ENCODE measurements around the gene LY6G6D. TPM values are rescaled to one million over a fixed set of nuclear protein-coding genes. Genes with fewer than 3 reads are reported as not detected.

Gene LY6G6D
- total RNA-seq (2021) = not detected in 2 replicates
- long read RNA-seq = 0 reads

GRCh38 chr6:31715022-31715958 is at the start of gene LY6G6D:
LY6G6D (plus strand) TSS chr6:31715348; CDS start chr6:31715356, 8 bp downstream.
- peak within 1 kb of the TSS; percentile 81 to 95 (median 81) for H3K27ac Mint-ChIP-seq
- DNase-seq = peak; percentile 44
- no peak within 1 kb of the TSS for H2BK120ac ChIP-seq (ENCODE audit: low read depth, low read length, poor library complexity, severe bottlenecking)
- H2BK20ac ChIP-seq (ENCODE audit: low read depth, low read length, poor library complexity, severe bottlenecking) = no peak within 1 kb of the TSS
- H3K23ac ChIP-seq (ENCODE audit: insufficient read length, low read depth, low read length) = no peak within 1 kb of the TSS
- TF ChIP-seq CTCF (conservative IDR thresholded peaks at IDR 0.05) = no peak
- H3K4me1 ChIP-seq (ENCODE audit: insufficient read depth, low read length) = peaks cover 10% of the 10 kb centered on the region; the same call in 1 of the 2 replicates
- H3K79me2 ChIP-seq (ENCODE audit: insufficient read depth, low read length) = no peaks in the 10 kb centered on the region
- H3T11ph ChIP-seq (ENCODE audit: low read length) = no peak within 1 kb of the TSS
- no peaks in the 10 kb centered on the region for H3K9me3 ChIP-seq (ENCODE audit: control insufficient read depth, low read depth, low read length)
- no peak within 1 kb of the TSS for H3K56ac ChIP-seq (ENCODE audit: insufficient read length, low read depth, low read length)
- no peak within 1 kb of the TSS for H4K8ac ChIP-seq (replicated peaks; ENCODE audit: insufficient read length, low read depth, low read length)
- H3K79me1 ChIP-seq (ENCODE audit: insufficient read depth, low read depth, low read length, poor library complexity, severe bottlenecking) = no peaks in the 10 kb centered on the region
- no peak within 1 kb of the TSS for H4K5ac ChIP-seq (ENCODE audit: insufficient read length, low read depth, low read length)
- H3K23me2 ChIP-seq (ENCODE audit: insufficient read length, low read depth, low read length, poor library complexity, severe bottlenecking) = no peaks in the 10 kb centered on the region
- H3K4me3 Mint-ChIP-seq = peak within 1 kb of the TSS in 1 of 2 experiments; percentile 60; a peak in 3 of 5 replicates
- no peak within 1 kb of the TSS for H2AFZ ChIP-seq (ENCODE audit: low read length)
- no peak within 1 kb of the TSS for H3K9ac ChIP-seq (ENCODE audit: extremely low read depth, insufficient read length, low read length)
- no peak within 1 kb of the TSS for H3K4me2 ChIP-seq (ENCODE audit: insufficient read depth, insufficient read length, low read length)
- no peak within 1 kb of the TSS for H4K91ac ChIP-seq (ENCODE audit: insufficient read length, low read depth, low read length)
- H3K27me3 Mint-ChIP-seq (ENCODE audit: low read depth) = peaks cover 8% of the 10 kb centered on the region
- H3K18ac ChIP-seq (ENCODE audit: insufficient read length, low read depth, low read length) = no peak within 1 kb of the TSS
- no peak within 1 kb of the TSS for H3K4ac ChIP-seq (ENCODE audit: low read depth, low read length)
- no peak within 1 kb of the TSS for H2BK12ac ChIP-seq (ENCODE audit: insufficient read length, low read depth, low read length)
- no peaks in the 10 kb centered on the region for H4K20me1 ChIP-seq (ENCODE audit: control insufficient read depth, insufficient read depth, insufficient read length)
- H3K36me3 Mint-ChIP-seq (ENCODE audit: insufficient read depth in 1 of 3, low read depth in 3 of 3) = no peaks in the 10 kb centered on the region
- no peak within 1 kb of the TSS for H2BK5ac ChIP-seq (ENCODE audit: insufficient read length, low read length)
- H2AK5ac ChIP-seq (ENCODE audit: insufficient read length, low read length) = no peak within 1 kb of the TSS
- peaks cover 50 to 63% of the 10 kb centered on the region in 2 experiments for H3K4me1 Mint-ChIP-seq
- no CpG with 5 or more reads among the region's 16 CpGs for WGBS (ENCODE audit: extremely low coverage, insufficient read length, low lambda C conversion rate)
- H3K14ac ChIP-seq (ENCODE audit: insufficient read depth, low read length) = no peak within 1 kb of the TSS
- H3K27me3 ChIP-seq (ENCODE audit: insufficient read depth, low read length) = no peaks in the 10 kb centered on the region
- H3K9me3 Mint-ChIP-seq = no peaks in the 10 kb centered on the region
- H2BK15ac ChIP-seq (ENCODE audit: low read depth, low read length) = no peak within 1 kb of the TSS
- no peak within 1 kb of the TSS for H3K27ac ChIP-seq (ENCODE audit: insufficient read length, low read depth, low read length)
